CD4-positive, alpha-beta T cell (primary cell): ENCODE data around the gene SLC51A. TPM values are rescaled to one million over a fixed set of nuclear protein-coding genes. Genes with fewer than 3 reads are reported as not detected.

Experiments
- ATAC-seq: fragments of 200-7000 bp; cut with Tn5 transposase; one replicate; pipeline ENCODE4 v1.10.0; 2022; ENCODE audit warnings: mild to moderate bottlenecking; ENCODE audit not compliant: poor library complexity
- CTCF ChIA-PET: fragments of 350-600 bp; sonication (Branson Sonifier 250); formaldehyde crosslinking; loops from one replicate; lab custom pipeline; 2021; ENCODE audit warnings: antibody characterized with exemption, inconsistent platforms; lab: Charles Lee
- POLR2A ChIA-PET: fragments of 350-600 bp; sonication (Branson Sonifier 250); formaldehyde crosslinking; loops from one replicate; lab custom pipeline; 2021; ENCODE audit warnings: antibody characterized with exemption, inconsistent platforms; lab: Charles Lee
- DNase-seq, 14 experiments: peaks; one replicate each; pipeline ENCODE4 v3.0.0-alpha.2; 2013 to 2020; ENCODE audit warnings: mixed read lengths in 2 of 14
- H3K27ac ChIP-seq, 2 donors: one replicate each; pipeline versions ENCODE4 v1.5.1 to v1.7.0; 2013; ENCODE audit warnings: low read length in 2 of 2, low read depth in 1 of 2, mild to moderate bottlenecking in 1 of 2
- H3K27me3 ChIP-seq, 2 experiments: 1 replicate in 1 of 2; 2 replicates in 1 of 2; pipeline versions ENCODE4 v1.6.1 to v1.7.0; 2013; ENCODE audit warnings: low read length in 2 of 2, control low read depth in 1 of 2, mild to moderate bottlenecking in 1 of 2, moderate library complexity in 1 of 2; ENCODE audit not compliant: insufficient read depth in 2 of 2, control insufficient read depth in 1 of 2
- H3K36me3 ChIP-seq: one replicate; pipeline ENCODE4 v1.6.1; 2013; ENCODE audit warnings: low read length, control low read depth; ENCODE audit not compliant: insufficient read depth
- H3K4me1 ChIP-seq: one replicate; pipeline ENCODE4 v1.6.1; 2013; ENCODE audit warnings: low read length, control low read depth; ENCODE audit not compliant: insufficient read depth
- H3K4me3 ChIP-seq: one replicate; pipeline ENCODE4 v1.5.1; 2013; ENCODE audit warnings: mild to moderate bottlenecking, low read length, moderate library complexity
- H3K9me3 ChIP-seq, 2 experiments: 1 replicate in 1 of 2; 2 replicates in 1 of 2; pipeline versions ENCODE4 v1.6.1 to v1.7.0; 2013; ENCODE audit warnings: low read length in 2 of 2, mild to moderate bottlenecking in 2 of 2, control low read depth in 1 of 2, moderate library complexity in 1 of 2; ENCODE audit not compliant: control insufficient read depth in 1 of 2, insufficient read depth in 1 of 2
- H3K27ac Mint-ChIP-seq: one replicate; pipeline ENCODE4 v1.8.0; 2020; ENCODE audit warnings: mixed read lengths
- H3K27me3 Mint-ChIP-seq: one replicate; pipeline ENCODE4 v1.8.0; 2021; ENCODE audit warnings: mixed read lengths
- H3K36me3 Mint-ChIP-seq: one replicate; pipeline ENCODE4 v1.8.0; 2021; ENCODE audit warnings: low read depth, mixed read lengths
- H3K4me1 Mint-ChIP-seq: one replicate; pipeline ENCODE4 v1.8.0; 2021; ENCODE audit warnings: low read depth, mixed read lengths
- H3K4me3 Mint-ChIP-seq: one replicate; pipeline ENCODE4 v1.8.0; 2020; ENCODE audit warnings: mild to moderate bottlenecking, mixed read lengths
- H3K9me3 Mint-ChIP-seq: one replicate; pipeline ENCODE4 v1.8.0; 2020; ENCODE audit warnings: mixed read lengths
- intact Hi-C, 2 experiments: fragments of 100-400 bp; cut with DNase I in 1 of 2; cut with micrococcal nuclease in 1 of 2; formaldehyde crosslinking; loops; one replicate each; pipeline versions ENCODE4 v1.15.1 to v1.9.0; 2023 to 2025; cut with DNase I, micrococcal nuclease
- total RNA-seq, 174 experiments: library from RNA in 2 of 174; stranded (reverse) in 2 of 174; gene quantifications; one replicate each; pipeline ENCODE4 v1.2.3 and lab custom pipeline; 2021 to 2026
- TF ChIP-seq, protein P1 (sequence below): fragments of 200-600 bp; IDR thresholded peaks from one replicate; pipeline ENCODE4 v1.8.0; 2022; ENCODE audit warnings: antibody characterized with exemption, mild to moderate bottlenecking

SLC51A gene
- total RNA-seq, 2 experiments from 2014 or later: not detected

DNA sequence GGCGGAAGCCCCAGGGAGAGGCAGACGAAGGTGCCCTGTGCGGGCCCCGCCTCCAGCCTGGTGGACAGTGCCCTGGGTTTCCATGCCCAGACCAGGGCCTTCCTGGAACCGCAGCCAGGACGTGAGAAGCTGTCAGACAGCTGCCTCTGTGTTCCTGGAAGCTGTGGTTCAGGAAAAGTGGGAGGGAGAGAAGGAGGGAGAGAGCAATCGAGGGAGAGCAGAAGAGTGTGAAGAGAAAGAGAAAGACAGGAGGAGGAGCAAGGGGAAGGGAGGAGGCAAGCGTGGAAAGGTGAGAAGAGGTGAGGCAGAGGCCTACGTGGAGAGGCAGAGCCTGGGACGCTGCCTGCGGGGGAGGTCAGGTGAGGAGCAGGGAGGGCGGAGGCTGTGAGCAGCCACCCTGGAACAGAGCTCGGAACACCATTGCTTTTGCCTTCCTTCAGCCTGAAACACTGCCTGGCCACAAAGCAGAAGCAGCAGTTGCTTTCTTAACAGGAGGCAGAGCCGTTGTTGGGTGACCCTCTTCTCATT is 23.7 kb upstream of the SLC51A start:
- Histone ChIP-seq H3K9me3 (no peaks in the 10 kb centered on the region), H3K4me1 (peaks cover 51% of the 10 kb centered on the region), H3K27ac (peak overlapping the region; percentile 61 to 85), H3K4me3 (no peak overlapping the region), H3K36me3 (no peaks in the 10 kb centered on the region), H3K27me3 (no peaks in the 10 kb centered on the region)
- POLR2A ChIA-PET: interaction anchor here (0.7 to 2.2 kb wide), 4 partner anchors 12 to 119 kb away, joined by 3 to 28 read pairs (median 7); no protein-coding TSS in a partner anchor
- intact Hi-C loops: no loop called here
- no peaks in the 10 kb centered on the region for H3K9me3 Mint-ChIP-seq
- peaks cover 16% of the 10 kb centered on the region for H3K4me1 Mint-ChIP-seq
- peak overlapping the region; percentile 90 for H3K27ac Mint-ChIP-seq
- CTCF ChIA-PET: interaction anchor here (0.6 to 1.9 kb wide), 3 partner anchors 13 to 119 kb away, joined by 3 to 9 read pairs (median 4); no protein-coding TSS in a partner anchor
- peak overlapping the region; percentile 51 for H3K4me3 Mint-ChIP-seq
- DNase-seq (peak in 4 of 14 experiments; percentile 15 to 54 (median 52)), ATAC-seq (peak; percentile 24)
- TF ChIP-seq, protein P1, sequence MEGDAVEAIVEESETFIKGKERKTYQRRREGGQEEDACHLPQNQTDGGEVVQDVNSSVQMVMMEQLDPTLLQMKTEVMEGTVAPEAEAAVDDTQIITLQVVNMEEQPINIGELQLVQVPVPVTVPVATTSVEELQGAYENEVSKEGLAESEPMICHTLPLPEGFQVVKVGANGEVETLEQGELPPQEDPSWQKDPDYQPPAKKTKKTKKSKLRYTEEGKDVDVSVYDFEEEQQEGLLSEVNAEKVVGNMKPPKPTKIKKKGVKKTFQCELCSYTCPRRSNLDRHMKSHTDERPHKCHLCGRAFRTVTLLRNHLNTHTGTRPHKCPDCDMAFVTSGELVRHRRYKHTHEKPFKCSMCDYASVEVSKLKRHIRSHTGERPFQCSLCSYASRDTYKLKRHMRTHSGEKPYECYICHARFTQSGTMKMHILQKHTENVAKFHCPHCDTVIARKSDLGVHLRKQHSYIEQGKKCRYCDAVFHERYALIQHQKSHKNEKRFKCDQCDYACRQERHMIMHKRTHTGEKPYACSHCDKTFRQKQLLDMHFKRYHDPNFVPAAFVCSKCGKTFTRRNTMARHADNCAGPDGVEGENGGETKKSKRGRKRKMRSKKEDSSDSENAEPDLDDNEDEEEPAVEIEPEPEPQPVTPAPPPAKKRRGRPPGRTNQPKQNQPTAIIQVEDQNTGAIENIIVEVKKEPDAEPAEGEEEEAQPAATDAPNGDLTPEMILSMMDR: no peak
- H3K27me3 Mint-ChIP-seq: no peaks in the 10 kb centered on the region
- no peaks in the 10 kb centered on the region for H3K36me3 Mint-ChIP-seq

- Mint-ChIP-seq H3K9me3 (no peaks in the 10 kb centered on the region), H3K4me3 (no peak overlapping the region), H3K4me1 (peaks cover 16% of the 10 kb centered on the region), H3K27ac (peak overlapping the region; percentile 90), H3K36me3 (no peaks in the 10 kb centered on the region), H3K27me3 (no peaks in the 10 kb centered on the region)
- no peaks in the 10 kb centered on the region for H3K9me3 ChIP-seq
- H3K36me3 ChIP-seq: no peaks in the 10 kb centered on the region
- H3K27me3 ChIP-seq: no peaks in the 10 kb centered on the region
- TF ChIP-seq, protein P1: no peak
- intact Hi-C loops: no loop called here
- peaks cover 51% of the 10 kb centered on the region for H3K4me1 ChIP-seq
- ATAC-seq (no peak), DNase-seq (peak in 1 of 14 experiments; percentile 29)
- no peak overlapping the region for H3K4me3 ChIP-seq
- ChIA-PET POLR2A (interaction anchor here (1.2 to 2.2 kb wide), 3 partner anchors 13 to 120 kb away, joined by 4 to 28 read pairs (median 10); no protein-coding TSS in a partner anchor), CTCF (interaction anchor here (1.0 to 1.9 kb wide), 2 partner anchors 14 to 120 kb away, joined by 4 to 9 read pairs; no protein-coding TSS in a partner anchor)
- peak overlapping the region; percentile 61 to 85 for H3K27ac ChIP-seq
These were observed 23.1 kb upstream of the SLC51A start for GRCh38 chr3:196193133-196193735.

DNA sequence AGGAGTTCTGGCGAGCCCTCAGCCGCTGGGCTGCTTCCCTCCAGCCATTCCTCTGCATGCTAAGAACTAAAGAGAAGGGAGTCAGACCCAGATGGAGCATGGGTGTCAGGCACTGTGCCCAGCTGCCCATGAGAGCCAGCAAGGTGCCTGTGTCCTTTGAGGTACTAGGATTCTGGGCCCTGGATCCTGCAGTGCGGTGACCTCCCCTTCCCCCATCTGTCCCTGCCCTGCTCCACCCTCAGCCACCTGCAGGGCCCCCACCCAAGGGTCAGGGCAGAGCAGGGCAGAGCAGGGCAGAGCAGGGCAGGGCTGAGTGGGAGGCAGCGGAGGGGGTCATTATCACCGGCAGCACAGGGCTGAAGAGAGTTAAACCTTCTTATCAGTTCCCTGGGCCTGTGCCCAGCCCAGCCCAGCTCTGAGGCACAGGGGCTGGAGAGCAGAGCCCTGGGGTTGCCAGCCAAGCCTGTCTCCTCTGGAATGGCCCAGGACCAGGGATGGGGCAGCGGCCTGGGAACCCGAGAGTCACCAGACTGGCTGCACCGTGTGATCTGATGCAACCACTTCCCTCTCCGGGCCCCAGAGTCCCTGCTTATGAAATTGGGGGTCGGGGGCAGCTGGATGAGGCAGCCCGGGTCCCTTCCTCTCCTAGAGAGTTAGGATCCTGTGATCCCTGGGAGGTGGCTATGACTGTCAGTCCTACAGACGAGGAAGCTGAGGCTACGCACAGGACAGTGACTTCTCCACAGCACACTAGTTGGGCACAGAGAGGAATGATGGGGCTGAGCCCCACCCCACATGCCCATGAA is 22.4 kb upstream of the SLC51A start:
- Histone ChIP-seq H3K4me1 (peaks cover 51% of the 10 kb centered on the region), H3K27ac (peak overlapping the region in 1 of 2 donors; percentile 61), H3K36me3 (no peaks in the 10 kb centered on the region), H3K27me3 (no peaks in the 10 kb centered on the region), H3K4me3 (no peak overlapping the region), H3K9me3 (no peaks in the 10 kb centered on the region)
- H3K4me3 Mint-ChIP-seq: no peak overlapping the region
- TF ChIP-seq, protein P1: no peak
- DNase-seq (peak in 2 of 14 experiments; percentile 42 to 43), ATAC-seq (no peak)
- intact Hi-C loops: no loop called here
- no peaks in the 10 kb centered on the region for H3K9me3 Mint-ChIP-seq
- H3K4me1 Mint-ChIP-seq: peaks cover 16% of the 10 kb centered on the region
- no peaks in the 10 kb centered on the region for H3K36me3 Mint-ChIP-seq
- POLR2A ChIA-PET: interaction anchor here (1.9 to 2.2 kb wide), 2 partner anchors 14 to 121 kb away, joined by 10 to 28 read pairs; no protein-coding TSS in a partner anchor
- peak overlapping the region; percentile 90 for H3K27ac Mint-ChIP-seq
- CTCF ChIA-PET: interaction anchor here (0.7 to 1.9 kb wide), 2 partner anchors 121 kb away, joined by 3 to 9 read pairs; no protein-coding TSS in a partner anchor
- H3K27me3 Mint-ChIP-seq: no peaks in the 10 kb centered on the region
